BLaER1 treated with 17β-estradiol and CSF1 and Interleukin-3, amounts not matched to agents 10 nM and 100 nM (cell line): ENCODE data around the gene BRD7.
A peak's percentile ranks its signal among the peaks of the same experiment; 100 is the strongest.

Experiments used
- H3K27ac ChIP-seq, 11 experiments: shearing (Covaris generic); formaldehyde crosslinking; 2 replicates each; pipeline ENCODE4 v1.8.1; 2022
- H3K27me3 ChIP-seq, 11 experiments: shearing (Covaris generic); formaldehyde crosslinking; 2 replicates each; pipeline ENCODE4 v1.8.1; 2022
- H3K36me3 ChIP-seq, 11 experiments: shearing (Covaris generic); formaldehyde crosslinking; 2 replicates each; pipeline ENCODE4 v1.8.1; 2022
- H3K4me1 ChIP-seq, 10 experiments: shearing (Covaris generic); formaldehyde crosslinking; 2 replicates each; pipeline ENCODE4 v1.8.1; 2022
- H3K4me2 ChIP-seq, 11 experiments: shearing (Covaris generic); formaldehyde crosslinking; 2 replicates each; pipeline ENCODE4 v1.8.1; 2022
- H3K4me3 ChIP-seq, 10 experiments: shearing (Covaris generic); formaldehyde crosslinking; 2 replicates each; pipeline ENCODE4 v1.8.1; 2022
- H3K9ac ChIP-seq, 11 experiments: shearing (Covaris generic); formaldehyde crosslinking; 2 replicates each; pipeline ENCODE4 v1.8.1; 2022
- H3K9me3 ChIP-seq, 11 experiments: shearing (Covaris generic); formaldehyde crosslinking; replicated peaks in 1 of 11; 2 replicates each; pipeline ENCODE4 v1.8.1; 2022
- H4K20me1 ChIP-seq, 11 experiments: shearing (Covaris generic); formaldehyde crosslinking; 2 replicates each; pipeline ENCODE4 v1.8.1; 2022
- Cebpa-rat ChIP-seq, 11 experiments: shearing (Covaris generic); IDR thresholded peaks; 2 replicates each; pipeline ENCODE4 v1.8.1; 2022

The BRD7 gene

DNA sequence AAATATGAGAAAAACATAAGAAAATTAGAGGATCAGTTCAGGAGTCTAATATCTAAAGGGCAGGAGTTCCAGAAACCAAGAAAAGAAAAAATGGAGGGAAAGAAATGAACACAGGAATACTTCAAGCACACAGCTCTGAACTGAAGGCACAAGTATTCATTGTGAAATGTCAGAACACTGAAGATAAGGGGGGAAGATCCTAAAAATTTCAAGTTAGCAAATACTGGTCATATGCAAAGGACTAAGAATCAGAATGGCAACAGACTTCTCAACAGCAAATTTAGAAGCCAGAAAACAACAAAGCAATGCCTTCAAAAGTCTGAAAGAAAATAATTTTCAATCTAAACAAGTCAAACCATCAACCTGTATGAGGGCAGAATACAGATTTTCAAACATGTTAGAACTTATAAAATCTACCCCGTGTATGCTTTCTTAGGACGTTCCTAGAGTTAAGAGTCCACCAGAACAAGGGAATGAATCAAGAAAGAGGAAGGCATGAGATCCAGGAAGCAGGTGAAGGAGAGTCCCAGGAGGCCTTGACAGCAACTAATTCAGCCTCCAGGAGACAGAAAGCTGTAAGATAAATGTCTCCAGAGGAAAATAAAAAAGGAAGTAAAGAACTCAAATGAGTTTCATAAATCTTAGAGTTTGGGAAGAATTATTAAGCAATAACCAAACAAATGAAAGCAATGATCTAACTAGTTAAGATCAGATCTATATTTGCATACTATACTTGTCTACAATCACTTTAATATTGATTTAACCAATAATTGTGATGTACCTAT lies 2.8 kb downstream of the BRD7 start:
- TF ChIP-seq Cebpa-rat (IDR thresholded peaks at IDR 0.05), result peak in 2 of 11 experiments; percentile 17 to 43; a peak in 1 of 22 replicates
- Histone ChIP-seq H3K4me3 (peak overlapping the region in 7 of 10 experiments; percentile 91 to 99 (median 97); a peak in 9 of 20 replicates), H3K27ac (peak overlapping the region in 10 of 11 experiments; percentile 4 to 96 (median 52); a peak in 18 of 22 replicates), H4K20me1 (peaks cover 31 to 75% (median 64%) of the 10 kb centered on the region in 11 experiments; a peak in 21 of 22 replicates), H3K4me2 (peak overlapping the region; percentile 80 to 99 (median 95)), H3K9me3 (no peaks in the 10 kb centered on the region), H3K36me3 (peaks cover 44 to 64% (median 53%) of the 10 kb centered on the region in 11 experiments), H3K27me3 (no peaks in the 10 kb centered on the region), H3K9ac (peak overlapping the region; percentile 5 to 99 (median 92); a peak in 15 of 22 replicates), H3K4me1 (peaks cover 31 to 42% (median 36%) of the 10 kb centered on the region in 10 experiments)

DNA sequence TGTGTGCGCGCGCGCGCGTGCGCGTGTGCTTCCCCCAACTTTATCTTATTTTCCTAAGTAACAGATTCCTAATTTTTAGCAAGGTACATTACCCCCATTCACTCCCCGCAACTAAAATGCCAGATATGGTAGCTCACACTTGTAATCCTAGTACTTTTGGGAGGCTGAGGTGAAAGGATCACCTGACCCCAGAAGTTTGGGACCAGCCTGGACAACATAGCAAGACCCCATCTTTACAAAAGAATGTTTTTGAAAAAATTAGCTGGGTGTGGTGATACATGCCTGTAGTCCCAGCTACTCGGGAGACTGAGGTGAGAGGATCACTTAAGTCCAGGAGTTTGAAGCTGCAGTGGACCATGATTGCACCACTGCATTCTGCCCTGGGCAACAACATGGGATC lies 5.1 kb downstream of the BRD7 start:
- Histone ChIP-seq H3K9me3 (no peaks in the 10 kb centered on the region), H3K4me3 (no peak overlapping the region), H3K27me3 (no peaks in the 10 kb centered on the region), H3K9ac (no peak overlapping the region), H3K4me1 (peaks cover 30 to 46% (median 37%) of the 10 kb centered on the region in 10 experiments), H3K4me2 (no peak overlapping the region), H3K36me3 (peaks cover 60 to 87% (median 76%) of the 10 kb centered on the region in 11 experiments), H4K20me1 (peaks cover 46 to 99% (median 87%) of the 10 kb centered on the region in 11 experiments; a peak in 21 of 22 replicates), H3K27ac (no peak overlapping the region)
- TF ChIP-seq Cebpa-rat (IDR thresholded peaks at IDR 0.05), result no peak

DNA sequence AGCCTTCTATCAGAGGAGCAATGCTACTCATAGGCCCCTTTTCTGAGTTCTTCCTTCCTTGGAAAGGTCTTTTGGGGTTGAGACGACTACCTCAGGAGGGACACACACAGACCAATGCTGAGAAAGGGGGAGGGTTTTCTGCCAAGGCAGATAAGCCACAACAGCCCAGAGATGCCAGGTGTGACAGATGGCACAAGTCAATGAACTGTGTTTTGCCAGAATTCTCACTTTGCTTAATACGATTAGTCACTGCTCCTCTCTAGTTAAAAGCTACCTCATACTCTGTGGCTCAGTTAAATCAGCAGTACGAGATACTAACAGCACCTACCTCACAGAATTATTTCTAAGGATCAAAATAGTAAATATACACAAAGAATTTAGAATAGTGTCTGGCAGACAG lies 8.0 kb downstream of the BRD7 start:
- Histone ChIP-seq H3K9me3 (no peaks in the 10 kb centered on the region), H3K4me1 (peaks cover 10 to 25% (median 16%) of the 10 kb centered on the region in 10 experiments), H3K27ac (no peak overlapping the region), H3K4me2 (no peak overlapping the region), H4K20me1 (peaks cover 51 to 100% (median 99%) of the 10 kb centered on the region in 11 experiments; a peak in 21 of 22 replicates), H3K27me3 (no peaks in the 10 kb centered on the region), H3K36me3 (peaks cover 80 to 100% (median 91%) of the 10 kb centered on the region in 11 experiments), H3K4me3 (no peak overlapping the region), H3K9ac (peak overlapping the region in 1 of 11 experiments; percentile 59; a peak in 2 of 22 replicates)
- TF ChIP-seq Cebpa-rat (IDR thresholded peaks at IDR 0.05), result no peak

DNA sequence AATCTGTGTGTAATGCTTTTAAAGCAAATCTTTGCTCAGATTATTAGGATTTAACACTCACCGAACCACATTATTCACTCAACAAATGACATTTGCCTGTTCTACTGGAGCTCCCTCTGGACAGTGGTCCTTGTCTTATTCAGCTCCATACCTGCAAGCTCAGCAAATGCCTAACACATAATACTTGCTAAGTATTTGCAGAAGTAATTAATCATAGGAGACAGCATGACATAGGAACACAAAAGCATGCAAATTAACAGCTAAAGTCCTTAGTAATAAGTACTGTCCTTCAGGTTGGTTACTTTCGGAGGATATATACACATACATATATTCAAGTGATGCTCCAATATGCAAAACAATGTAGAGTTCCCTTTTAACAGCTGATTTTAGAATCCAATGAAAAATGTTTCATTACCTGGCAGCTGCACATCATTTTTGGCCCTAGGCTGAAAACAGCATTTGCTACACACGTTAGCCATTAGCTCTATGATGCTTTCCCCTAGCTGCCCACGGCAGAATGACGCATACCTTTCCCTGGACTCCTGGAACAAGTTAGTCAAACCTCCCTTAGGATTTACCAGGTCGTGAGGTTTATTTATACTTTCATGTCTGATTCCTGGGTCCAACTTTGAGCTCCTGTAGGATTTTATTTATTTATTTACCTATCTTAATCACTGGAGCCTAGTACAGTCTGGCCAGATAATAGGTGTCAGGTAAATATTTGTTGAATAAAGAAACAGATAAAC lies 8.6 kb downstream of the BRD7 start:
- peaks cover 51 to 100% (median 99%) of the 10 kb centered on the region in 11 experiments; a peak in 21 of 22 replicates for H4K20me1 ChIP-seq
- no peaks in the 10 kb centered on the region for H3K9me3 ChIP-seq
- H3K4me1 ChIP-seq, result peaks cover 4 to 19% (median 10%) of the 10 kb centered on the region in 10 experiments; a peak in 15 of 20 replicates
- H3K27ac ChIP-seq, result no peak overlapping the region
- no peak overlapping the region; a peak in 1 of 22 replicates for H3K4me2 ChIP-seq
- H3K27me3 ChIP-seq, result no peaks in the 10 kb centered on the region
- H3K9ac ChIP-seq, result peak overlapping the region in 1 of 11 experiments; percentile 59; a peak in 1 of 22 replicates
- TF ChIP-seq Cebpa-rat (IDR thresholded peaks at IDR 0.05), result no peak
- H3K4me3 ChIP-seq, result no peak overlapping the region
- peaks cover 76 to 100% (median 89%) of the 10 kb centered on the region in 11 experiments for H3K36me3 ChIP-seq

DNA sequence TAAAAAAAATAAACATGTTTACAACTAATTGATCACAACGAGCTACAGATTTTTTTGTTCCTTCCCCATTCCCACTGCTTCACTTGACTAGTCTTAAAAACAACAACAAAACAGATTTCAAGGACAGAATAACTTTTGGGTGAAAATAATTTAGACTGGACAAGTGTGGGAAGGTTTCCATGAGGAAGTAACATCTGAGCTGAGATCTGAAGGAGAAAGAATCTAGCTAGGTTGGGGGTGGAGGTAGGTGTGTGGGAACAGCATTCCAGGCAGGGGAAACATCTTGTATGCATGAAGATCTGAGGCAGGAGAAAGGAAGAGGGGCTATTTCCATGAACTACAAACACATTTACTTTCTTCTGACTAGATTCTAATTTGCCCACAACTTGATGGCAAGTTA lies 9.2 kb downstream of the BRD7 start:
- Histone ChIP-seq H3K9ac (peak overlapping the region in 1 of 11 experiments; percentile 59; a peak in 1 of 22 replicates), H3K4me3 (no peak overlapping the region), H3K36me3 (peaks cover 72 to 100% (median 87%) of the 10 kb centered on the region in 11 experiments), H3K4me1 (peaks cover 0 to 15% (median 5%) of the 10 kb centered on the region in 10 experiments; a peak in 6 of 20 replicates), H3K27ac (no peak overlapping the region), H3K27me3 (no peaks in the 10 kb centered on the region), H4K20me1 (peaks cover 46 to 100% (median 99%) of the 10 kb centered on the region in 11 experiments; a peak in 21 of 22 replicates), H3K4me2 (no peak overlapping the region; a peak in 1 of 22 replicates), H3K9me3 (no peaks in the 10 kb centered on the region)
- TF ChIP-seq Cebpa-rat (IDR thresholded peaks at IDR 0.05), result no peak

DNA sequence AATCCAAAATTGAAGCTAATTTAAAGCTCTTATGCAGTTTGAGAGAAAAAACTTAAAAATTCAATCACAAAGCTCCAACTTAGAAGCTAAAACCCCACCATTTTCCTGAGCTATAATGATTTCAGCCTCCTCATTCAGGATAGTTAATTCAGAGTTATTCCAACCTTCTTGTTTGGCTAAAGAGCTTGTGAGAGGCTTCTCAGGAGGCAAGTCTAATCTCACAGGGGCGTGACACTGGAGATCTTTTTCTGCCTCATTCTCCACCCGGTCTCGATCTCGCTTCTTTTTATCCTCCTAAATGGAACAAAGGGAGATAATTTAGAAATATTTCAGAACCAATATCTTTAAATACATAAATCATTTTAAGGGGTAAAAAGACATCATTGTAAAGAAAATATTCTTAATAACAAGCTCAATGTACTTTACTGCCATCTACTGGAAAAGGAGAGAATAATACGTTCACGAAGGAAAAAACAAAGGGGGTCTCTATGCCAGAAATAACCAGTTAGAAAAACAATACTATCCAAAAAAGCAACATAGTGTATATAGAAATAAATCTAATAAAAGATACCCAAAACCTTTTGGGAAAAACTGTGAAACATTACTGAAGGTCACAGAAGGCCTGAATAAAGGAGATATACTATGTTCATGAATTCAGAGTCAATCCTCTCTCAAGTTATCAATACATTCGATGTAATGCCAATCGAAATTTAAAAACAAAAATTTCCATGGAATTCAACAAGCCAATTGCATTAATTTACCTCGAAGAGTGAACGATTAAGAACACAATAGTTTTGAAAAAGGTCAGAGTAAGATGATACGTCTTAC lies 13.9 kb downstream of the BRD7 start:
- no peak overlapping the region for H3K4me3 ChIP-seq
- H3K9ac ChIP-seq, result no peak overlapping the region
- no peak for TF ChIP-seq Cebpa-rat (IDR thresholded peaks at IDR 0.05)
- peaks cover 0 to 5% (median 0%) of the 10 kb centered on the region in 11 experiments; a peak in 5 of 22 replicates for H3K9me3 ChIP-seq
- no peaks in the 10 kb centered on the region for H3K27me3 ChIP-seq
- no peak overlapping the region for H3K4me2 ChIP-seq
- peaks cover 72 to 100% (median 87%) of the 10 kb centered on the region in 11 experiments for H3K36me3 ChIP-seq
- peaks cover 33 to 74% (median 55%) of the 10 kb centered on the region in 11 experiments; a peak in 21 of 22 replicates for H4K20me1 ChIP-seq
- peaks cover 0 to 5% (median 0%) of the 10 kb centered on the region in 10 experiments; a peak in 1 of 20 replicates for H3K4me1 ChIP-seq
- H3K27ac ChIP-seq, result no peak overlapping the region

DNA sequence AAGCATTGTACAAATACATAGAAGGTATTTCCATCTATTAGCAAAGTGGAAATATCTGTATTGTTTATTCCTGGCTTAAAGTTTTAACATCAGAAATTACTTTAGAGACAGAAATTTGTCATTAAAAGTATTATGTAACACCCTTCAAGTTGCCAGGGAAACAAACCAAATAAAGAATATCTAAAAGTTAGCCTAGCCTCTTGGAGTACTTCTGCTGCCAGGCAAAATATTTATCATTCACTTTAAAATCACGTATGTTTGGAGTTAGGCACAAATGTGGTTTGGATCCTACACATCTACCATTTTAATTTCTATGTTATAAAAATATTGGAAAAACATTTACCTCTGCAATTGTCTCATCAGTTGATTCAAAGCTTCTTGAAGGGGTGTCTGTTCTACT lies 14.7 kb downstream of the BRD7 start:
- no peaks in the 10 kb centered on the region for H3K27me3 ChIP-seq
- no peak overlapping the region for H3K4me2 ChIP-seq
- no peaks in the 10 kb centered on the region for H3K4me1 ChIP-seq
- H3K9ac ChIP-seq, result no peak overlapping the region
- TF ChIP-seq Cebpa-rat (IDR thresholded peaks at IDR 0.05), result no peak
- no peak overlapping the region for H3K27ac ChIP-seq
- peaks cover 29 to 66% (median 48%) of the 10 kb centered on the region in 11 experiments; a peak in 20 of 22 replicates for H4K20me1 ChIP-seq
- peaks cover 76 to 100% (median 87%) of the 10 kb centered on the region in 11 experiments for H3K36me3 ChIP-seq
- peaks cover 5 to 11% (median 6%) of the 10 kb centered on the region in 11 experiments; a peak in 17 of 22 replicates for H3K9me3 ChIP-seq
- no peak overlapping the region for H3K4me3 ChIP-seq

DNA sequence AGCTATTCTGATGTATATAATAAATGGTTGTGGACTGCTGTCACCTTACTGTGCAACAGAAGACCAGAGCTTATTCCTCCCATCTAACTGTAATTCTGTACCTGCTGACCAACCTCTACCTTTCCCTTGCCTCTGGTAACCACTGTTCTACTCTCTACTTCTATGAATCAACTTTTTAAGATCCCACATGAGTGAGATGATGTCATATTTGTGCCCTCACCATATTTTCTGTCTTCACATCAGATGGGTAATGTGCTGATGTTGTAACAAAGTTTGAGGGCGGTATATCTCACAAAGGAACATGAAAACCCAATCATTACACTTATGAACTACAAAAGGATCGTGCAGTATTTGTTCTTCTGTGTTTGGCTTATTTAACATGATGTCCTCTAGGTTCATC lies 16.8 kb downstream of the BRD7 start:
- H3K27me3 ChIP-seq, result no peaks in the 10 kb centered on the region
- peaks cover 5 to 11% (median 6%) of the 10 kb centered on the region in 11 experiments; a peak in 17 of 22 replicates for H3K9me3 ChIP-seq
- H3K4me3 ChIP-seq, result no peak overlapping the region
- H3K9ac ChIP-seq, result no peak overlapping the region
- H3K4me2 ChIP-seq, result no peak overlapping the region
- peaks cover 11 to 45% (median 26%) of the 10 kb centered on the region in 11 experiments; a peak in 19 of 22 replicates for H4K20me1 ChIP-seq
- H3K4me1 ChIP-seq, result no peaks in the 10 kb centered on the region
- no peak for TF ChIP-seq Cebpa-rat (IDR thresholded peaks at IDR 0.05)
- no peak overlapping the region for H3K27ac ChIP-seq
- H3K36me3 ChIP-seq, result peaks cover 59 to 91% (median 68%) of the 10 kb centered on the region in 11 experiments
